Mesothelial cell of epicardium (in vitro differentiated cells): ENCODE results near the gene WIF1. TPM values are rescaled to one million over a fixed set of nuclear protein-coding genes. Genes with fewer than 3 reads are reported as not detected.

Source experiments
- DNase-seq, 2 experiments: peaks; one replicate each; pipeline ENCODE4 v3.0.0; 2021; ENCODE audit warnings: low spot score in 2 of 2; ENCODE audit not compliant: unreplicated experiment in 2 of 2
- H3K27ac Mint-ChIP-seq: 2 replicates; pipeline ENCODE4 v1.8.0; 2021; ENCODE audit warnings: mixed read lengths
- H3K27me3 Mint-ChIP-seq: 2 replicates; pipeline ENCODE4 v1.8.0; 2021; ENCODE audit warnings: low read depth, mixed read lengths
- H3K36me3 Mint-ChIP-seq: 2 replicates; pipeline ENCODE4 v1.8.0; 2021; ENCODE audit warnings: mixed read lengths
- H3K4me1 Mint-ChIP-seq: 2 replicates; pipeline ENCODE4 v1.8.0; 2021; ENCODE audit warnings: mixed read lengths
- H3K4me3 Mint-ChIP-seq: 2 replicates; pipeline ENCODE4 v1.8.0; 2021; ENCODE audit warnings: mild to moderate bottlenecking, moderate library complexity, mixed read lengths
- H3K9me3 Mint-ChIP-seq: 2 replicates; pipeline ENCODE4 v1.8.0; 2021; ENCODE audit warnings: mixed read lengths
- CTCF ChIP-seq: fragments of 200-600 bp; sonication (generic); IDR thresholded peaks from one replicate; pipeline ENCODE4 v1.5.0; 2021; ENCODE audit warnings: antibody characterized with exemption; ENCODE audit not compliant: unreplicated experiment
- total RNA-seq: library from RNA; stranded (reverse); gene quantifications from 3 replicates; pipeline ENCODE4 v1.2.1, GENCODE V29; 2021

The WIF1 gene
- total RNA-seq, 1 donor from 2014 or later: 23.4 TPM

- Mint-ChIP-seq H3K9me3 (no peaks in the 10 kb centered on the region), H3K27me3 (no peaks in the 10 kb centered on the region), H3K27ac (peak overlapping the region; percentile 1), H3K4me3 (no peak overlapping the region), H3K36me3 (no peaks in the 10 kb centered on the region), H3K4me1 (peaks cover 3% of the 10 kb centered on the region)
- no peak for TF ChIP-seq CTCF
- no peak for DNase-seq
Observed at GRCh38 chr12:65152012-65152411, 30.9 kb upstream of the WIF1 start.

GRCh38 chr12:65147312-65147905 lies 26.3 kb upstream of the WIF1 start:
- H3K4me3 Mint-ChIP-seq: no peak overlapping the region
- peaks cover 3% of the 10 kb centered on the region for H3K4me1 Mint-ChIP-seq
- no peak for DNase-seq
- H3K27ac Mint-ChIP-seq: no peak overlapping the region
- H3K36me3 Mint-ChIP-seq: no peaks in the 10 kb centered on the region
- H3K9me3 Mint-ChIP-seq: no peaks in the 10 kb centered on the region
- no peak for TF ChIP-seq CTCF
- peaks cover 11% of the 10 kb centered on the region for H3K27me3 Mint-ChIP-seq

GRCh38 chr12:65140738-65141137 lies 19.6 kb upstream of the WIF1 start:
- peaks cover 3% of the 10 kb centered on the region for H3K4me1 Mint-ChIP-seq
- no peak overlapping the region for H3K27ac Mint-ChIP-seq
- H3K36me3 Mint-ChIP-seq: peaks cover 3% of the 10 kb centered on the region
- peaks cover 35% of the 10 kb centered on the region for H3K27me3 Mint-ChIP-seq
- DNase-seq: no peak
- no peak overlapping the region for H3K4me3 Mint-ChIP-seq
- TF ChIP-seq CTCF: no peak
- peaks cover 10% of the 10 kb centered on the region for H3K9me3 Mint-ChIP-seq

- no peak overlapping the region for H3K27ac Mint-ChIP-seq
- peaks cover 3% of the 10 kb centered on the region for H3K36me3 Mint-ChIP-seq
- H3K4me1 Mint-ChIP-seq: peaks cover 3% of the 10 kb centered on the region
- peaks cover 34% of the 10 kb centered on the region for H3K27me3 Mint-ChIP-seq
- no peak for DNase-seq
- H3K9me3 Mint-ChIP-seq: peaks cover 14% of the 10 kb centered on the region
- no peak for TF ChIP-seq CTCF
- no peak overlapping the region for H3K4me3 Mint-ChIP-seq
Observed at GRCh38 chr12:65139389-65139788, 18.3 kb upstream of the WIF1 start.

GRCh38 chr12:65133879-65134278 lies 12.8 kb upstream of the WIF1 start:
- no peak for DNase-seq
- H3K9me3 Mint-ChIP-seq: peaks cover 14% of the 10 kb centered on the region
- peaks cover 3% of the 10 kb centered on the region for H3K36me3 Mint-ChIP-seq
- H3K4me1 Mint-ChIP-seq: no peaks in the 10 kb centered on the region
- TF ChIP-seq CTCF: no peak
- H3K27ac Mint-ChIP-seq: no peak overlapping the region
- peaks cover 49% of the 10 kb centered on the region for H3K27me3 Mint-ChIP-seq
- H3K4me3 Mint-ChIP-seq: no peak overlapping the region

- Mint-ChIP-seq H3K27ac (no peak overlapping the region), H3K36me3 (no peaks in the 10 kb centered on the region), H3K27me3 (peaks cover 41% of the 10 kb centered on the region), H3K9me3 (no peaks in the 10 kb centered on the region), H3K4me3 (no peak overlapping the region), H3K4me1 (no peaks in the 10 kb centered on the region)
- DNase-seq: no peak
- no peak for TF ChIP-seq CTCF
Observed at GRCh38 chr12:65126482-65126881, 5.4 kb upstream of the WIF1 start.
